B cell (primary cell): ENCODE results near the gene CHEK1. TPM values are rescaled to one million over a fixed set of nuclear protein-coding genes. Genes with fewer than 3 reads are reported as not detected.

Experiments used
- ATAC-seq: fragments of 200-7000 bp; cut with Tn5 transposase; one replicate; pipeline ENCODE4 v1.10.0; 2021; ENCODE audit warnings: low read depth, mild to moderate bottlenecking, moderate number of reproducible peaks, moderate library complexity
- CTCF ChIA-PET: fragments of 350-600 bp; sonication (Branson Sonifier 250); formaldehyde crosslinking; loops from one replicate; lab custom pipeline; 2021; ENCODE audit warnings: antibody characterized with exemption, inconsistent platforms; lab: Charles Lee
- POLR2A ChIA-PET: fragments of 350-600 bp; sonication (Branson Sonifier 250); formaldehyde crosslinking; loops from one replicate; lab custom pipeline; 2021; ENCODE audit warnings: antibody characterized with exemption; lab: Charles Lee
- DNase-seq: peaks from one replicate; pipeline ENCODE4 v3.0.0; 2013
- H2AFZ ChIP-seq: 2 replicates; pipeline ENCODE4 v1.6.1; 2012; ENCODE audit warnings: mild to moderate bottlenecking, low read depth, low read length; ENCODE audit not compliant: insufficient read depth, poor library complexity, severe bottlenecking
- H3K27ac ChIP-seq, 2 donors: 1 replicate in 1 of 2; 2 replicates in 1 of 2; pipeline ENCODE4 v1.5.1; 2012 to 2013; ENCODE audit warnings: low read length in 2 of 2, mild to moderate bottlenecking in 2 of 2, moderate library complexity in 1 of 2
- H3K27me3 ChIP-seq, 4 experiments: fragments of 200-600 bp in 1 of 4; sonication (generic) in 1 of 4; replicated peaks in 1 of 4; 1 replicate in 2 of 4; 2 replicates in 2 of 4; pipeline versions ENCODE4 v1.6.1 to v1.7.0; 2013 to 2016; ENCODE audit warnings: low read length in 3 of 4, mild to moderate bottlenecking in 2 of 4, mixed read lengths in 1 of 4, moderate library complexity in 1 of 4; ENCODE audit not compliant: insufficient read depth in 4 of 4, control insufficient read depth in 3 of 4; ENCODE audit errors: control extremely low read depth in 1 of 4
- H3K36me3 ChIP-seq, 2 experiments: replicated peaks in 1 of 2; 1 replicate in 1 of 2; 2 replicates in 1 of 2; pipeline versions ENCODE4 v1.6.1 to v1.7.1; 2013; ENCODE audit warnings: low read length in 1 of 2; ENCODE audit not compliant: insufficient read depth in 2 of 2, control insufficient read depth in 1 of 2; ENCODE audit errors: control extremely low read depth in 1 of 2, extremely low read depth in 1 of 2
- H3K4me1 ChIP-seq, 2 donors: fragments of 200-600 bp in 1 of 2; sonication (generic) in 1 of 2; 1 replicate in 1 of 2; 2 replicates in 1 of 2; pipeline versions ENCODE4 v1.5.1 to v1.6.1; 2013 to 2017; ENCODE audit warnings: low read length in 2 of 2; ENCODE audit not compliant: control insufficient read depth in 2 of 2, insufficient read depth in 2 of 2
- H3K4me2 ChIP-seq: replicated peaks from 2 replicates; pipeline ENCODE3; 2012; ENCODE audit warnings: mild to moderate bottlenecking, low read depth, low read length; ENCODE audit not compliant: poor library complexity, severe bottlenecking
- H3K4me3 ChIP-seq, 5 experiments: fragments of 200-600 bp in 1 of 5; sonication (generic) in 1 of 5; 1 replicate in 3 of 5; 2 replicates in 2 of 5; pipeline versions ENCODE4 v1.5.1 to v1.7.0; 2011 to 2016; ENCODE audit warnings: low read length in 4 of 5, mild to moderate bottlenecking in 4 of 5, low read depth in 2 of 5, control low read depth in 1 of 5, moderate library complexity in 1 of 5; ENCODE audit not compliant: insufficient read depth in 1 of 5; ENCODE audit errors: control extremely low read depth in 1 of 5, extremely low read depth in 1 of 5
- H3K79me2 ChIP-seq: fragments of 200-600 bp; sonication (generic); one replicate; pipeline ENCODE4 v1.6.0; 2016; ENCODE audit warnings: low read length; ENCODE audit not compliant: control insufficient read depth, insufficient read depth
- H3K9ac ChIP-seq: fragments of 200-600 bp; sonication (generic); 2 replicates; pipeline ENCODE4 v1.6.1; 2017; ENCODE audit warnings: mild to moderate bottlenecking, low read length, moderate library complexity
- H3K9me3 ChIP-seq, 3 donors: one replicate each; pipeline versions ENCODE4 v1.6.1 to v1.7.1; 2013; ENCODE audit warnings: low read length in 2 of 3; ENCODE audit not compliant: control insufficient read depth in 2 of 3, insufficient read depth in 1 of 3; ENCODE audit errors: control extremely low read depth in 1 of 3
- H4K20me1 ChIP-seq: 2 replicates; pipeline ENCODE4 v1.6.0; 2012; ENCODE audit warnings: mild to moderate bottlenecking, low read length; ENCODE audit not compliant: insufficient read depth, control insufficient read depth, poor library complexity, severe bottlenecking
- H3K27ac Mint-ChIP-seq: one replicate; pipeline ENCODE4 v1.8.0; 2021; ENCODE audit warnings: mixed read lengths
- H3K27me3 Mint-ChIP-seq: one replicate; pipeline ENCODE4 v1.8.0; 2021; ENCODE audit warnings: mixed read lengths
- H3K4me1 Mint-ChIP-seq: one replicate; pipeline ENCODE4 v1.8.0; 2021; ENCODE audit warnings: mixed read lengths
- H3K4me3 Mint-ChIP-seq: one replicate; pipeline ENCODE4 v1.8.0; 2021; ENCODE audit warnings: mixed read lengths
- H3K9me3 Mint-ChIP-seq: one replicate; pipeline ENCODE4 v1.8.0; 2022; ENCODE audit warnings: mixed read lengths; ENCODE audit not compliant: insufficient read depth
- EZH2 ChIP-seq: IDR thresholded peaks from 2 replicates; pipeline ENCODE4 v1.6.1; 2012; ENCODE audit warnings: borderline replicate concordance, low read depth, mild to moderate bottlenecking, moderate library complexity, low read length; ENCODE audit not compliant: insufficient read depth, poor library complexity, severe bottlenecking
- WGBS: methylation state at CpG from one replicate; pipeline ENCODE4 v1.1.5; 2013; ENCODE audit warnings: missing lambda C conversion rate; ENCODE audit not compliant: insufficient coverage; 5-methylcytosine and 5-hydroxymethylcytosine counted together
- intact Hi-C: fragments of 100-400 bp; cut with micrococcal nuclease; formaldehyde crosslinking; loops from one replicate; pipeline ENCODE4 v1.10.0; 2022
- polyA plus RNA-seq: library from polyadenylated mRNA; depleted of rRNA; stranded (reverse); fragments of >200 nt; gene quantifications from 2 replicates; pipeline ENCODE4 v1.2.3, GENCODE V29; 2012
- total RNA-seq, 2 donors: library from RNA; stranded (reverse); fragments of 120-200 nt in 1 of 2; gene quantifications; 1 replicate in 1 of 2; 2 replicates in 1 of 2; pipeline versions ENCODE4 v1.2.3 to v1.2.4, GENCODE V29; 2013 to 2022
- TF ChIP-seq, protein P1 (sequence below): fragments of 200-600 bp; IDR thresholded peaks from one replicate; pipeline ENCODE4 v1.8.0; 2022; ENCODE audit warnings: antibody characterized with exemption, mild to moderate bottlenecking

Gene CHEK1
- total and polyA plus RNA-seq, 2 donors (not counting 1 experiment from before 2014, with no cell fraction given), result 0.81 to 3.5 TPM

DNA sequence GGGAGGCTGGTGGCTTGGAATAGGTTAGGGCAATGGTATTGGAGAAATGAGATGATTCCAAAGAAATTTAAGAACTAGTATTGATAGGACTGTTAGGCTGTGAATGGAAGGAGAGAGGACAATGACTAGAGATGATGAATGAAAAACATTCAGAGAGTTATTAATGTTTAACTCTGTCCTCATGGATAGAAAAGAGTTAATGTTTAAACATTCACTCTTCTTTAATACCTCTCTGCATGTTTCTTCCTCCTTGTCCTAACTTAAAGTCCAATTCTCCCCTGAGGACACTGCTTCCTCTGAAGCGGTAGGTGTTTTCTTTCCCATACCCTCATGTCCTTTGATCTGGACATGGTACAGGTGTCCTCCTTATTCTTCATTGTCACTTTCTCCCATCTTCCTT is 13.4 kb downstream of the CHEK1 start:
- POLR2A ChIA-PET, result no interaction called here
- no peak overlapping the region for H3K27ac Mint-ChIP-seq
- no peak overlapping the region for H3K27ac ChIP-seq
- H2AFZ ChIP-seq, result no peak overlapping the region
- H3K27me3 Mint-ChIP-seq, result no peaks in the 10 kb centered on the region
- no peaks in the 10 kb centered on the region for H3K4me1 ChIP-seq
- CTCF ChIA-PET, result no interaction called here
- TF ChIP-seq, protein P1, sequence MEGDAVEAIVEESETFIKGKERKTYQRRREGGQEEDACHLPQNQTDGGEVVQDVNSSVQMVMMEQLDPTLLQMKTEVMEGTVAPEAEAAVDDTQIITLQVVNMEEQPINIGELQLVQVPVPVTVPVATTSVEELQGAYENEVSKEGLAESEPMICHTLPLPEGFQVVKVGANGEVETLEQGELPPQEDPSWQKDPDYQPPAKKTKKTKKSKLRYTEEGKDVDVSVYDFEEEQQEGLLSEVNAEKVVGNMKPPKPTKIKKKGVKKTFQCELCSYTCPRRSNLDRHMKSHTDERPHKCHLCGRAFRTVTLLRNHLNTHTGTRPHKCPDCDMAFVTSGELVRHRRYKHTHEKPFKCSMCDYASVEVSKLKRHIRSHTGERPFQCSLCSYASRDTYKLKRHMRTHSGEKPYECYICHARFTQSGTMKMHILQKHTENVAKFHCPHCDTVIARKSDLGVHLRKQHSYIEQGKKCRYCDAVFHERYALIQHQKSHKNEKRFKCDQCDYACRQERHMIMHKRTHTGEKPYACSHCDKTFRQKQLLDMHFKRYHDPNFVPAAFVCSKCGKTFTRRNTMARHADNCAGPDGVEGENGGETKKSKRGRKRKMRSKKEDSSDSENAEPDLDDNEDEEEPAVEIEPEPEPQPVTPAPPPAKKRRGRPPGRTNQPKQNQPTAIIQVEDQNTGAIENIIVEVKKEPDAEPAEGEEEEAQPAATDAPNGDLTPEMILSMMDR, result no peak
- TF ChIP-seq EZH2, result no peak
- H3K4me3 ChIP-seq, result no peak overlapping the region
- H3K27me3 ChIP-seq, result no peaks in the 10 kb centered on the region
- H3K9me3 ChIP-seq, result no peaks in the 10 kb centered on the region
- H3K36me3 ChIP-seq, result peaks cover 0 to 1% of the 10 kb centered on the region in 2 experiments
- H4K20me1 ChIP-seq, result no peaks in the 10 kb centered on the region
- H3K79me2 ChIP-seq, result no peaks in the 10 kb centered on the region
- H3K4me3 Mint-ChIP-seq, result no peak overlapping the region
- H3K4me1 Mint-ChIP-seq, result no peaks in the 10 kb centered on the region
- H3K9ac ChIP-seq, result no peak overlapping the region
- DNase-seq (no peak), ATAC-seq (no peak)
- no peak overlapping the region for H3K4me2 ChIP-seq
- no peaks in the 10 kb centered on the region for H3K9me3 Mint-ChIP-seq
- intact Hi-C loops, result no loop called here
- 100% methylated on average over 1 of the region's 1 CpG for WGBS

DNA sequence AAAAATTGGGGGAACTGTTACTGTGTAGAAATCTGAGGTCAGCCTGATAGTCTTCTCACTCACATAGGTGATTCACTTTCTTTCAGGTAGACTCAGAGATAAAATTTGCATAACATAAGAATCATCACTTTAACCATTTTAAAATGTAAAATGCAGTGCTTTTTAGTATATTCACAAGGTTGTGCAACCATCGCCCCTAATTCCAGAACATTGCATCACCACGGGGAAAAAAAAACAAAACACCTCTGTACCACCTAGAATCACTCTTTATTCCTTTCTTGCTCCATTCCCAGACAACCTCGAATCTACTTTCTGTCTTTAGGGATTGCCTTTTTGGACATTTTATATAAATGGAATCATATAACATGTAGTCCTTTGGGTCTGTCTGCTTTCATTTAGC is 20.9 kb downstream of the CHEK1 start:
- H3K27me3 Mint-ChIP-seq, result no peaks in the 10 kb centered on the region
- no peaks in the 10 kb centered on the region for H3K79me2 ChIP-seq
- H3K9me3 Mint-ChIP-seq, result no peaks in the 10 kb centered on the region
- 100% methylated on average over 2 of the region's 3 CpGs for WGBS
- no peak overlapping the region for H3K4me3 Mint-ChIP-seq
- no peaks in the 10 kb centered on the region for H3K27me3 ChIP-seq
- H4K20me1 ChIP-seq, result no peaks in the 10 kb centered on the region
- H3K4me1 ChIP-seq, result no peaks in the 10 kb centered on the region
- ATAC-seq (no peak), DNase-seq (no peak)
- no peak overlapping the region for H3K27ac Mint-ChIP-seq
- H3K36me3 ChIP-seq, result peaks cover 0 to 1% of the 10 kb centered on the region in 2 experiments
- no peak for TF ChIP-seq EZH2
- TF ChIP-seq, protein P1, result no peak
- no peaks in the 10 kb centered on the region for H3K4me1 Mint-ChIP-seq
- no peak overlapping the region for H3K9ac ChIP-seq
- ChIA-PET CTCF (no interaction called here), POLR2A (no interaction called here)
- no peak overlapping the region for H3K27ac ChIP-seq
- H3K4me3 ChIP-seq, result no peak overlapping the region
- no peak overlapping the region for H3K4me2 ChIP-seq
- intact Hi-C loops, result no loop called here
- H2AFZ ChIP-seq, result no peak overlapping the region
- no peaks in the 10 kb centered on the region for H3K9me3 ChIP-seq
